ENCODE data around the gene CIAO1. TPM values are rescaled to one million over a fixed set of nuclear protein-coding genes. Genes with fewer than 3 reads are reported as not detected.
"Not testable (repeated sequence)": the region's sequence is repeated elsewhere in the genome, so short reads cannot be mapped to it uniquely, and the experiment has no call there.

The CIAO1 gene
- 79.4 TPM for total RNA-seq

DNA sequence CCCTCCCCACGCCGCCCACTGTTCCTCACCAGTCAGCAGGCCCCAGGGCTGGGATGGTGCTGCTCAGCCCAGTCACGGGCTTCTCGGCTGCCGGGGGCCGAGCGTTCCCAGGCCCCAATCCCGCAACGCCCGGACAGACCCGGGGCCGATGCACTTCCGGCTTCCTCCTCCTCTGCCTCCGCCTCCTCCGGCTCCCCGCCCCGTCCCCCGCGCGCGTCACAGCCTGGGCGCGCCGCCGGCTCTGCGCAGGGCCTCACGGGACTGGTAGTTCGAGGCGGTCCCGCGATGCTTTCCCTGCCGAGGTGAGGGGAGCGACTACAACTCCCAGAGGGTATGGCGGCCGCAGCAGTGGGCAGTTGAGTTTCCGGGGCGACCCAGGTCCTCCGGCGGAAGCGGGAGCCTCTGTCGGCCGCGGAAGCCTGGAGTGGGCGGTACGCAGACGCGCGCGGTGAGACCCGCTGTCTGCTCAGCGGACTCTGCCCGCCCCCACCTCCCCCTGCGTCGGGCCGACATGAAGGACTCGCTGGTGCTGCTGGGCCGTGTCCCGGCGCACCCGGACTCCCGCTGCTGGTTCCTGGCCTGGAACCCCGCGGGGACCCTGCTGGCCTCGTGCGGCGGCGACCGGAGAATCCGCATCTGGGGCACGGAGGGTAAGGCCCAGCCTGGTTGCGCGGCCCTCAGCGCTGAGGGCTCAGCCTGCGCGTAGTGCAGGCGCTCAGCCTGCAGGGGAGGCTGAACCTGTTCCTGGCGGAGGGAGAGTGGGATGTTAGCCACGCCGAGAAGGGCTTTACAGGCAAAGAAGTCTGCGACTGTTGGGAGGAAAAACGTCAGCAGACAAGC is at the start of gene CIAO1, which contains the start of gene TMEM127:
Gene CIAO1, plus strand, starts transcription at position 386 of the 840 bp plus-strand sequence. Its CDS starts 126 bp downstream, at position 512.
Gene TMEM127, minus strand, starts transcription at position 158 of the 840 bp plus-strand sequence. CDS start 616 bp downstream, outside the sequence.
- peak; percentile 99 for DNase-seq (ENCODE audit: low spot score)

DNA sequence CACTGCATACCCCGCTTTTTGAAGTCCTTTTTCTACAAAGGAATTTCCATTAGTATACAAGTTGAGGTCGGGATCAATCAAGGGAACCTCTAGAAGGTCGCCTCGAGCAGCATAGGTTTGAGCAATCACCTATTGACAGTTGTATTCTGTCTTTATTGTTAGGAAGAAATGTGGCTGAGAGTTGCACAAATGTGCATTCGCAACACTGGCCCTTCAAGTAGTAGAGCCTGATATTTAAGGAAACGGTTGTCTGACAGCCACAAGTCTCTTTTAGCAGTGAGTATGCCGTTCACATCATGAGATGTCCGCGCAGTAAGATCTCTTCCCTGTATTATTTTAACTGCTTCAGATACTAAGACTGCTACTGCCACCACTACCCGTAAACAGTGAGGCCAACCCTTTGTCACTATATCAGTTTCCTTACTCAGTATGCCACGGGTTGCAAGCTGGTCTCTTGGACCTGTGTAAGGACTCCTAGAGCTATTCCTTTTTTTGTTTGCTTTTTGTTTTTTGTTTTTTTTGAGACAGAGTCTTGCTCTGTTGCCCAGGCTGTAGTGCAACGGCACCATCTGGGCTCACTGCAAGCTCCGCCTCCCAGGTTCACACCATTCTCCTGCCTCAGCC is 47.4 kb upstream of the CIAO1 start:
- DNase-seq (ENCODE audit: low spot score): no peak

DNA sequence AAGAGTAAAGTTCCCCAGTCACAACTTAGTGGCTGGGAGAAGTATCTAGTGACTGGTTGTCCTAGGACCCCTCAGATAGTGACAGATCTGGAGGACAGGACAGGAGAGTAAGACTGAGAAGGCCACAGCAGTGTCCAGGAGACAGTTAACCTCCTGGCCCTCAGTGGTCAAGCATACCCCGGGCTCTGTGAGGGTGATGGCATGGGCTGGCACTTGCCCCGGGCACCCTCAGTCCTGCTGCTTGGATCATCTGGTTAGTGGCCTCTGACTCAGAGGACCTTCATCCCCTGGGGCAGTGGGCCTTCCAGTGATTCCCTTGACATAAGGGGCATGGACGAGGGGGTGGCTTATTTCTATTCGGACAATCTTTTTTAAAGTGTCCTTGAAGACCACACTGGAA is 46.1 kb upstream of the CIAO1 start:
- DNase-seq (ENCODE audit: low spot score): not testable (repeated sequence)

DNA sequence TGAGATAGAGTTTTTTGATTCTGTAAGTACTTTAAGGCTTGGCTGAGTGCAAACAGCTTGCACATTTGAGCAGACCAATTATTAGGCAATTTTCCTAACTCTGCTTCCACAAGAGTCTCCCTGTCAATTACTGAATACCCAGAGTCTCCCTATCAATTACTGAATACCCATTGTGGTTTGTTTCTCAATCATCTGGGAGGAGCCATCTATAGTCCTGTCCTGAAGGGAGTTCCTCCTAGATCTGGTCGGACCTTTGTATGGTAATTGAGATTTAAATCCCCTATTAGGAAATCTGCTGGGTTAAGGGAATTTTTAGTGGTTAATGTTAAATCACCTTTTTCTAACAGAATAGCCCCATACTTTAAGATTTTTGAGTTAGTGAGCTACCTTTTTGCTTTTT is 44.9 kb upstream of the CIAO1 start:
- not testable (repeated sequence) for DNase-seq (ENCODE audit: low spot score)

DNA sequence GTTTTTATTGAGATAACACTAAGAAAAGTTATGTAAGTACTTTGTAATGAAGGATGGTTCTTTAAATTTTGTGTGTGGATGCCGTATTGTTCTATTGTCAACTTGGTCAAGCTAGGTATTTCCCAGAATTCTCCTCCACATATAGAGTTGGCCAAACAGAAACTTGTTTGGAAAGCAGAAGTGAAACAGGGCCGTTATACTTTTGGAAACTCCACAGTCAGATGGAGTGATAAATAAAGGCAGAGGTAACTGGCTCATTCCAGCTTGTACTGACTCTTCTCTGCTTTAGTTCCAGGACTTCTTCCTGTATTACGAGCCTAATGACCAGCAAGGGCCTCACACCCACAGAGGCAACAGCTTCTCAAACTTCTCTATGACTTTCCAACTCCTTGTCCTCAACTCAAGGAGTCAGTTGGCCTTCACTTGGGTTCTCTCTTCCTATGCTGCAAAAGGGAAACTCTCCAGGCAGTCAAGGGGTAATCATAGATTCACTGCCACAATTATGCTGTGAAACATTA is 41.0 kb upstream of the CIAO1 start:
- no peak for DNase-seq (ENCODE audit: low spot score)

DNA sequence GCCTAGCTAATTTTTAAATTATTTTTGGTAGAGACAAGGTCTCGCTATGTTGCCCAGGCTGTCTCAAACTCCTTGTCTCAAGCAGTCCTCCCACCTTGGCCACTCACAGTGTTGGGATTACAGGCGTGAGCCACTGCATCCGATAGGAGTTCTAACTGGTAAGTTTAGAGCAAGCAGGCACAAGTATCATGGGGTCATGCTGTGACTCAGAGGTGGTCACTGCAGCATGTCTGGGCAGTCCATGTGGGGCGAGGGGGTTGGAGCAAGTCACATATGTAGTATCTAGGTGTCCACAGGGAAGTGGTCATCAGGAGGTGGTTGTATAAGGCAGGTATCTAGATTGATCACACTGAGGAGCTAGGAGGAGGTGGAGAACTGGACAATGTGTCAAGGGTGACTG is 34.7 kb upstream of the CIAO1 start:
- no peak for DNase-seq (ENCODE audit: low spot score)

DNA sequence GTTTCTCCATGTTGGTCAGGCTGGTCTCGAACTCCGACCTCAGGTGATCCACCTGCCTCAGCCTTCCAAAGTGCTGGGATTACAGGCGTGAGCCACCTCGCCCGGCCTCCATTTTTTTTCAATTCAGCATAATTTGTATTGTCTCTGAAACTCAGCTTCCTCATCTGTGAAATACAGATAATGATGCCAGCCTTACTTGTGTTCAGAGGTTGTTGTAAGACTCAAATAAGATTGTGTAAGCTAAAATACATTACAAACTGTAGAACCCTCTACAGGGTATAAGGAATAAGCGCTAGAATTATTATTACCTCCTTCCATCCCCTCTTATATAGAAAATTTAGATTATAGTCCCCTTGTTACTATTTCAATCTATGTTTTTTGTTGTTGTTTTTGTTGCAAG is 32.6 kb upstream of the CIAO1 start:
- no peak for DNase-seq (ENCODE audit: low spot score)

DNA sequence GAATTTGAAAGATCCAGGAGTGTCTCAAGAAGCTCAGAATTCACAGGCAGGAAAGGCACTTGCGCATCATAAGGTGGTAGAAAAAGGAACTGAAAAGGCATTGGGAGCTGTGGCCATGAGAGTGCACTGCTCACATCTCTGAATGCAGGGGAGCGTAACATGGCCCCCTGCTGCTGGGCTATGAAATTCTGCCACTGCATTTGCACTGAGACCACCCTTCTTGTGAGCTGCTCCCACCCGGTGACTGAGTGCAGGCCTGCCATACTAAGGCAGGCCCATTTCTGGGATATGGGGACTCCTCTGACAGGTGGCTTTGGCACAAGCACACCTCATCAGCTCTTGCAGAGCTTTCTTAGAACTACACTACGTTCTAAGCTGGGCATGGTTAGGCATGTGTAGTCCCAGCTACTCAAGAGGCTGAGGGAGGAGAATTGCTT is 32.1 kb upstream of the CIAO1 start:
- DNase-seq (ENCODE audit: low spot score): no peak

DNA sequence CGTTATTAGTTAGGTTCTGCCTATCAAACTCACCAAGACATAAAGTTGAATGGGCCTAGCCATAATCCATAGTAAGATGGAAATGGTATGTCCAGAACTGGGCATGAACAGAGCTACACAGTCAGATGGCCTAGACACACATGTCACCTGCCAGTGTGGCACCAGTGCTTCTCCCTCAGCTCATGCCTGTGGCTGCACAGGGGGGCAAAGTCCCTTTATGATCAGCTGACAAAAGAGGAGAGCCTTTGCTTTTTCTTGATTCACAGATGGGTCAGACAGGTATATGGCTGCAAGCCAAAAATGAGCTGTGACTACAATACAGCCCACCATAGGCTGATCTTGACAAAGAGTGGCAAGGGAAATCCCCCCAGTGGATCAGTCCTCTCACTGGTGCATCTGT is 29.1 kb upstream of the CIAO1 start:
- DNase-seq (ENCODE audit: low spot score): no peak

DNA sequence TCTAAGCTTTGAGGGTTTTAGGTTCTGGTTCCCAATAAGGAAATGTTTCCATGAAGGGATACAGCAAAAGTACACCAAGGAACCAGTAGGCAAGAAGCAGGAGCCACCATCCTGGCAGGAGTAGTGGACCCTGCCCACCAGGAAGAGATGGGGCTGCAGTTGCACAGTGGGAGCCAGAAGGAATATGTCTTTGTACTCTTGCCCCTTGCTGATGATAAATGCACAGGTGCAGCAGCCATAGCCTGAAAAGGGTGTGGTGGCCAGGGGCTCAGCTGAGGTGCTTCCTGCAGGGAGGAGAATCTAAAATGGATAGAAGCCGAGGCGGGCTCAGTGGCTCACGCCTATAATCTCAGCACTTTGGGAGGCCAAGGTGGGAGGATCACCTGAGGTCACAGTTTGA is 27.8 kb upstream of the CIAO1 start:
- no peak for DNase-seq (ENCODE audit: low spot score)

DNA sequence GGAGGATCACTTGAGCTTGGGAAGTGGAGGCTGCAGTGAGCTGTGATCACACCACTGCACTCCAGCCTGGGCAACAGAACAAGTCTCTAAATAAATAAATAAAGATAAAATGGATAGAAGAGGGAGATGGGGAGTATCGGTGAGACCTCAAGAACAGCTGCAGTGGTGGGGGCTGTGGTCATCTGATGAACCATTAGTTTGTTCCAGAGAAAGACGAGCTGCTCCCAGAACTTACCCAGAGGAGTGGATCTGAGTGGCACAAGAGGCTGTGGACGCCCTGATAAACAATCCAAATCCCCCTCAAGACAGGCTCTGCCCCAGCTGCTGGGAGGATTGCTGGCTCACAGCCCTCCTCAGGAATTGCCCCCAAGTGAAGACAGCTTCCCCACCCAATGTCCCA is 26.9 kb upstream of the CIAO1 start:
- DNase-seq (ENCODE audit: low spot score): no peak

DNA sequence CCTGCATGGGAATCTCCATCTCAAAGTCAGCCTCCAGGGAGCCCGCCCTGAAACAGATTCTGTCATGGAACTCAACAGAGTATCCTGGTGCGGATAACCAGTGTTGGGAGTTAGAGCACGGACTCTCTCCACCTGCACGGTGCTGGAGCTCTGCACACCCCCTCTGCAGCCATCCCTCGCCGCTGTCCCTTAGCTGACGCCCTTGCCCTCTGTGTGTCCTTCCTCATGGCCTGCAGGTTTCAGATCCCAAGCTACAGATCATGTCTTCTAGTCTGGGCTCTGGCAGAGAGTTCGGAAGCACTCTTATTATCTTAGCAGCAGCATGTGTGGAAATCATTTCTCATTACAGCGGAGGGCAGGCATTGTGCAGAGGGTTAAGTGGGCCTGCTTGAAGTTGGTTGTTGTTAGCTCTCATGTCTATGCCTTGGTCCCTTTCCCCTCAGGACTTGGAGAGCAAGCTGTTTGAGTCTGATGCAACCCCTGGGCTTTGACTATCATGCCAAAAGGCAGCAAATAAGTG is 26.2 kb upstream of the CIAO1 start:
- DNase-seq (ENCODE audit: low spot score): no peak

DNA sequence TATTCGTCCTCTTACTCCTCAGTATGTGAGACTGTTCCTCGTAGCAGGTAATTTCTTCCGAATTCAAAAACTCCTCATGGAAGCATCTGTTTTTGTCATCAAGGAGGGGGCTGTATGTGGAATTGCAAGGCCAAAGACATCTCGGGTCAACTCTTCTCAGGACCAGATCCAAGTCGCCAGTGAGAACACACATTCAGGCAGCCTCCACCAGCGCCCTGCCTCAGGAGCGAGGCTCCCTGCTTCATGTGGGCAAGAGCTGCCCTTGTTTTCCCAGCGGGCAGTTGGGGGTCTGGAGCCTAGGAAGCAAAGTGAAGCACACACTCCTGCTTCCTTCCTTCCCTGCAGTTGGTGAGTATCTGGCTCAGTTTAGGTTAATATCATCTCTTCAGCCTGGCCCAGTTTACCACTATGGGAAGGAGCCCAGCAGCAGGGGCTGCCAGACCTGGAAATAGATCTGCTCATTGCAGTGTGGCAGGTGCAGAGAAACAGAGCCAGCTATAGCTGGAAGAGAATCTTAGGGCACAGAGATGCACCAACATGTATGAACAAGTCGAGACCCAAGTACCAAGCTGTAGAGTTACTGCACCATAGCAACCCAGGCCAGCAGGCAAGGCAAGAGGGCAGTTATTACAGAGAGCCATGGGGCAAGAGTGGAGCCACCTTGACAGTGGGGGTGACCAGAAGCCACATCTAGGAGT is 25.5 kb upstream of the CIAO1 start:
- no peak for DNase-seq (ENCODE audit: low spot score)

DNA sequence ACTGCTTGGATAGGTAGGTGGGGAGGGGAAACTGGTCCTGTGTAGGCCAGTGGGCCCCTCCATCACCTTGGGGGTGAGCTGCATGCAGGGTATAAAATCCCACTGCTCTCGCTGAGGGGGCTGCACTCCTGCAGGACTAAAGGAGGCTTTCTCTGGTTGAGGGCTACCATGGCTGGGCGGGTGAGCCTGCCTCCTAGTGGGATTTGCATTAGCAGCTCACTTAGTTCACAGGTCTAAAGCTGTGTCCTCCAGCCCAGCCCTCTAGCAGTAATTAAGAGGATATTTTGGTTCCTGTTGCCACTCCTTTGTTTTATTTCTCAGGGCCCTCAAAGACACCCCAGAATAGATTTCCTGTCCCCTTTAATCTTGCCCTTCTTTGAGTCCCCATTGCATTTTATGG is 24.8 kb upstream of the CIAO1 start:
- DNase-seq (ENCODE audit: low spot score): no peak

DNA sequence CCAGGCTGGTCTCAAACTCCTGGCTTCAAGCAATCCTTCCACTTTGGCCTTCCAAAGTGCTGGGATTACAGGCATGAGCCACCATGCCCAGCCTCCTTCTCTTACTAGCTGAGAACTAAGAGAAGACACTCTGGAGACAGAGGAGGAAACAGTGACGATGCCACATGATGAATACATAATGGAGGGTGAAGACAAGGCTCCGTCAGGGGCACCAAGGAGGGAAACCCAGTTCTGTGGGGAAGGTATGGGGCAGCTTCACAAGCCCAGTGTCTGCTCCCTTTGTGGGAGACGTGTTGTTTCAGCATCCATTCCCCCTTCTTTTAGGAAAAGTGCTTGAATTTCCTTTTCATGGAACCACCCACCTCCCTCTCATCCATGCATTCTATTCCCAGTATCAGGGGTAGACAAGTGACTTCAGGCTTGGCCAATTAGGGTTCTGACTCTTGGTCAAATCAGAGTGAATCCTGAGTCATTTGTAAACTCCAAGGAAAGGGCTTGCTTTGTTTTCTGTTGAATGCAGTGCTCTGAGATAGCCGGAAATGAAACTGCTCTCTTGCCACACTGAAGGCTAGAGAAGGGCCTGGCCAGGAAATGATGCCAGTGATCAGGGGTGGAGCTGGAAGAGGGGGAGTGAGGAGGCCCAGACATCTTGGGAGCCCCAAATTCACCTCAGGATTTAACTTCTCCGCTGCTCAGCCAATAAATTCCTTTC is 24.0 kb upstream of the CIAO1 start:
- no peak for DNase-seq (ENCODE audit: low spot score)

DNA sequence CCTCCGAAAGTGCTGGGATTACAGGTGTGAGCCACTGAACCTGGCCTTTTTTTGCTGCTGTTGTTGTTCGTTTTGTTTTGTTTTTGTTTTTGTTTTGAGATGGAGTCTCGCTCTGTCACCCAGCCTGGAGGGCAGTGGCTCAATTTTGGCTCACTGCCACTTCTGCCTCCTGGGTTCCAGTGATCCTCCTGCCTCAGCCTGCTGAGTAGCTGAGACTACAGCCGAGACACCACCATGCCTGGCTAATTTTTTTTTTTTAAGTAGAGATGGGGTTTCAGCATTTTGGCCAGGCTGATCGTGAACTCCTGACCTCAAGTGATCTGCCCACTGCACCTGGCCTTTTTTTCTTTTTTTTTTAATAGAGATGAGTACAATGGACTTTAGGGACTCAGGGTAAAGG is 22.2 kb upstream of the CIAO1 start:
- DNase-seq (ENCODE audit: low spot score): no peak

DNA sequence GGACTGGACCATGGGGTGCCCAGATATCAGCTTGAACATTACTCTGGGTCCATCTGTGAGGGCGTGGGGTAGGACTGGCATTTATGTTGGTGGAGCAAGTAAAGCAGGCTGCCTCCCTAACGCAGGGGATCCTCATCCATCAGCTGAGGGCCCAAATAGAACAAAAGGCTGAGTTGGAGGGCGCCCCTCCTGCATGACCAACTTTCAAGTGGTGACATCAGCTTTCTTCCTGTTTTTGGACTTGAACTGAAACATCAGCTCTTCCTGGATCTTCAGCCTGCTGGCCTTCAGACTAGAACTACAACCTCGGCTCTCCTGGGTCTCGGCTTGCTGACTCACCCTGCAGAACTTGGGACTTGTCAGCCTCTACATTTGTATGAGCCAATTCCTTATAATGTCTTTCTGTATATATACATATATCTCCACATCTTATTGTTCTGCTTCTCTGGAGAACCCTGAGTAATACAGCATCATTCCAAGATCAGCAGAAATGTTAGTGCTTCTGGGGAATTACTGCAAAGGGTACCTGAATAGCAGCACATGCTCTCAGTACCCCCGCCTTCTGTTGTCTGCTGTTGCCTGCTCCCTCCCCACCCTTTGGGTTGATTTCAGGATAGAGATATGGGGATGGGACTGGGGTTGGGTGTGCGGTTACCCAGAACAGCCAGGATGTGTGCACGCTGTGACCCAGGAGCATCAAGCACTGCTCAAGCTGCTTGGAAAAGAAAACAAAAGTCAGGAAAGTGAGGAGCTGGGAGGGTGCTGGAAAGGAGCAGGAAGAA is 20.2 kb upstream of the CIAO1 start:
- DNase-seq (ENCODE audit: low spot score): no peak

DNA sequence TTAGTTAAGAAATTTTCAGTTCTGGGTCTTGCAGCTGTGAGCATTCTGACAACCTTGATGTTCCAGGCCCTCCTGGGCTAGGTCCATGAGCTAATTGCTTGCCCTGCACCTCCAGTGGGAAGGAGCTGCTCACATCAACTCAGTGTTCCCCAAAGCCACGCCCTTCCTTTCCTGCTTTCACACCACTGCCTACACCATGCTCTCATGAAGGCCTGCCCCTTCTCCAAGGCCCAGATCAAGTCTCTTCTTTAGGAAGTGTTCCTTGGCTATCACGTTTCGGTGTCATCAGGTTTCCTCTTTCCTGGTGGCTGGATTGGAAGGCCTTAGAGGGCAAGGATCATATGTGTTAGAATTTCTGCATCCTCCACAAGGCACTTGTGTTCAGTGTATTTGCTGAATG is 19.0 kb upstream of the CIAO1 start:
- no peak for DNase-seq (ENCODE audit: low spot score)

DNA sequence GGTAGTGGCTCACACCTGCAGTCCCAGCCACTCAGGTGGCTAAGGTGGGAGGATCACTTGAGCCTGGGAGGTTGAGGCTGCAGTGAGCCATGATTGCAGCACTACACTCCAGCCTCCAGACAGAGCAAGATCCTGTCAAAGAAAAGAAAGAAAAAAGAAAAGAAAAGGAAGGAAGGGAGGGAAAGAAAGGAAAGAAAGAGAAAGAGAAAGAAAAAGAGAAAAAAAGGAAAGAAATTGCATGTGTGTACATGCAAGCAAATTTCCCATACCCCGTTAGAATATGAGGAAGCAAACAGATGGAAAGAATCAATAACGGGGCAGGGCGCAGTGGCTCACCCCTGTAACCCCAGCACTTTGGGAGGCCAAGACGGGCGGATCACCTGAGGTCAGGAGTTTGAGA is 18.1 kb upstream of the CIAO1 start:
- no peak for DNase-seq (ENCODE audit: low spot score)

DNA sequence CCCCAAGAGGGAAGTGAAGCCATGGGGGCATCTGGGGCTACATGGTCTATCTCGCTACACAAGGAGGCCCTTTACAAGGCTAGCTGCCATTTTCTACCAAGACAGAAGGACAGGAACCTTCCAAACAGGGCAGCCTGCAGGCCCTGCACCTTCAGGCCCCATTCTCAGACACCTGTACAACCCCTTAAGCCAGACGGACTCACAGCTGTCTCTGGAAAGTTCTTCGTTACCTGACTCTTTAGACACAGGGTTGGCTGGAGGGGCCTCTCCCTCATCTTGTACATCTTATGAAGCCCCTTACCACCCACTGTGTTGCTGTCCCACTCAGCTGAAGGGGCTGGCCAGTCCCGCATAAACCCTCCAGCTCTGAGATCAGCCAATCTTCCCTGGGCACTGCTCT is 17.4 kb upstream of the CIAO1 start:
- no peak for DNase-seq (ENCODE audit: low spot score)

DNA sequence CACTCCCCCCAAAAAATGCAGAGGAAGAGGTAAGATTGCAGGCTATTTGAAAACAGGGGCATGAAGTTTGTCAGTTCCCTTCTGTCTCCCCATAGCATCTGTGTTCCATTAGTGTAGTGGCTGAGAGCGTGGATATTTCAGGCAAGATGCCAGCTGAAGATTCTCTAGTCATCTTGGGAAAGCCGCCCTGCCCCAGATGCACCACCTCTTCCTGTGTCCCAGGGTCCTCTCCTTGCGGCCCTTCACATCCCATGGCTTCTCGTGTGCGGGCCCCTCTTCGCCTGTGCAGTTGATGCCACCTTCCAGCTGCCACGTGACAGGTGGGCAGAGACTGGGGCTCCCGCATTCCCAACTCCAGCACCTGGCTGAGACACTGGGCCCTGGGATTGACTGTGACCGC is 16.4 kb upstream of the CIAO1 start:
- DNase-seq (ENCODE audit: low spot score): no peak
